ENCODE data around the gene DNAL1.

DNA sequence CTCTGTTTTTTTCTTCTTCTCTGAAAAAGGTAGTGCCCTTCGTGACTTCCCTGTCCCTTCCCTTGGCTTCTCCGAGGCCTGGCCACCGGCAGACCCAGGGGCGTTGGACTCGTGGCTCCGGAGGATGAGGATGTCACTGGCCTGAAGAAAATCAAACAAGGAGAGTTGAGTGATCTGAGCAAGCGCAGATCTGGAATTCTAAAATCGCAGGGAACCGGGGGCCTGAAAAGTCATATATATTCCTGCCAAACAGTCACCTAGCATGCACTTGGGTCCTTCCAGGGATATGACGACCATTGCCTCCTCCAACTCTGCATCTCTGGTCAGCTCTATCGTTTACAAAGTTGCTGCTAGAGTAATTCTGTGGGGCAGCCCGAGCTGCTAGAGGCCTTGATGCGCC is 74.6 kb downstream of the DNAL1 start:
- TF ChIP-seq, protein P1, sequence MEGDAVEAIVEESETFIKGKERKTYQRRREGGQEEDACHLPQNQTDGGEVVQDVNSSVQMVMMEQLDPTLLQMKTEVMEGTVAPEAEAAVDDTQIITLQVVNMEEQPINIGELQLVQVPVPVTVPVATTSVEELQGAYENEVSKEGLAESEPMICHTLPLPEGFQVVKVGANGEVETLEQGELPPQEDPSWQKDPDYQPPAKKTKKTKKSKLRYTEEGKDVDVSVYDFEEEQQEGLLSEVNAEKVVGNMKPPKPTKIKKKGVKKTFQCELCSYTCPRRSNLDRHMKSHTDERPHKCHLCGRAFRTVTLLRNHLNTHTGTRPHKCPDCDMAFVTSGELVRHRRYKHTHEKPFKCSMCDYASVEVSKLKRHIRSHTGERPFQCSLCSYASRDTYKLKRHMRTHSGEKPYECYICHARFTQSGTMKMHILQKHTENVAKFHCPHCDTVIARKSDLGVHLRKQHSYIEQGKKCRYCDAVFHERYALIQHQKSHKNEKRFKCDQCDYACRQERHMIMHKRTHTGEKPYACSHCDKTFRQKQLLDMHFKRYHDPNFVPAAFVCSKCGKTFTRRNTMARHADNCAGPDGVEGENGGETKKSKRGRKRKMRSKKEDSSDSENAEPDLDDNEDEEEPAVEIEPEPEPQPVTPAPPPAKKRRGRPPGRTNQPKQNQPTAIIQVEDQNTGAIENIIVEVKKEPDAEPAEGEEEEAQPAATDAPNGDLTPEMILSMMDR (conservative IDR thresholded peaks at IDR 0.05; ENCODE audit: low read depth, low read length) = no peak
- no peak for TF ChIP-seq EZH2 (IDR thresholded peaks at IDR 0.05; ENCODE audit: borderline replicate concordance, low read depth, low read length, poor library complexity, severe bottlenecking)

Measured in A673 (cell line).